Activated CD4-positive, alpha-beta T cell treated with anti-CD3 and anti-CD28 coated beads for 36 hours (primary cell): Measurements from ENCODE around the gene CT45A9. TPM values are rescaled to one million over a fixed set of nuclear protein-coding genes. Genes with fewer than 3 reads are reported as not detected.
"Not testable (repeated sequence)": the region's sequence is repeated elsewhere in the genome, so short reads cannot be mapped to it uniquely, and the experiment has no call there.

ENCODE experiments used
- ATAC-seq: fragments of 200-7000 bp; cut with Tn5 transposase; one replicate; pipeline ENCODE4 v1.10.0; 2021; ENCODE audit warnings: mild to moderate bottlenecking, moderate library complexity
- CTCF ChIA-PET: fragments of 350-600 bp; sonication (Branson Sonifier 250); formaldehyde crosslinking; loops from one replicate; lab custom pipeline; 2021; ENCODE audit warnings: antibody characterized with exemption; lab: Charles Lee
- POLR2A ChIA-PET: fragments of 350-600 bp; sonication (Branson Sonifier 250); formaldehyde crosslinking; loops from one replicate; lab custom pipeline; 2021; ENCODE audit warnings: antibody characterized with exemption, inconsistent platforms; lab: Charles Lee
- DNase-seq: peaks from one replicate; pipeline ENCODE4 v3.0.0-alpha.2; 2020
- H3K27ac Mint-ChIP-seq: one replicate; pipeline ENCODE4 v1.8.0; 2021; ENCODE audit warnings: mixed read lengths
- H3K27me3 Mint-ChIP-seq: one replicate; pipeline ENCODE4 v1.8.0; 2021; ENCODE audit warnings: mixed read lengths
- H3K36me3 Mint-ChIP-seq: one replicate; pipeline ENCODE4 v1.8.0; 2021; ENCODE audit warnings: low read depth, mixed read lengths
- H3K4me1 Mint-ChIP-seq: one replicate; pipeline ENCODE4 v1.8.0; 2021; ENCODE audit warnings: mixed read lengths
- H3K4me3 Mint-ChIP-seq: one replicate; pipeline ENCODE4 v1.8.0; 2021; ENCODE audit warnings: mild to moderate bottlenecking, moderate library complexity, mixed read lengths
- H3K9me3 Mint-ChIP-seq: one replicate; pipeline ENCODE4 v1.8.0; 2021; ENCODE audit warnings: low read depth, mixed read lengths
- intact Hi-C, 2 experiments: fragments of 100-400 bp; cut with DNase I in 1 of 2; cut with micrococcal nuclease in 1 of 2; formaldehyde crosslinking; loops; one replicate each; pipeline versions ENCODE4 v1.14.2 to v1.15.1; 2022 to 2024; cut with DNase I, micrococcal nuclease
- total RNA-seq, 2 experiments: library from RNA; stranded (reverse); gene quantifications; one replicate each; pipeline ENCODE4 v1.2.3, GENCODE V29; 2021

CT45A9 gene
- not detected for total RNA-seq

- H3K27me3 Mint-ChIP-seq, intact Hi-C loops, CTCF ChIA-PET, ATAC-seq, POLR2A ChIA-PET, H3K36me3 Mint-ChIP-seq, H3K4me1 Mint-ChIP-seq, H3K9me3 Mint-ChIP-seq, DNase-seq, H3K27ac Mint-ChIP-seq, H3K4me3 Mint-ChIP-seq: not testable (repeated sequence)
Measured at GRCh38 chrX:135871712-135872111, at the start of gene CT45A9. TSS of gene CT45A9 (minus strand) at chrX:135871812. CDS start at chrX:135868061, 3,751 bp downstream.

GRCh38 chrX:135920516-135920915 is 48.9 kb upstream of the CT45A9 start:
- H3K36me3 Mint-ChIP-seq, H3K4me1 Mint-ChIP-seq, intact Hi-C loops, POLR2A ChIA-PET, H3K27me3 Mint-ChIP-seq, DNase-seq, H3K4me3 Mint-ChIP-seq, H3K27ac Mint-ChIP-seq, ATAC-seq, H3K9me3 Mint-ChIP-seq: not testable (repeated sequence)
- CTCF ChIA-PET, result interaction anchor here (0.7 to 1.1 kb wide), 2 partner anchors 10 to 12 kb away, joined by 4 read pairs; no protein-coding TSS in a partner anchor

- Mint-ChIP-seq H3K27me3 (peaks cover 3% of the 10 kb centered on the region), H3K9me3 (no peaks in the 10 kb centered on the region), H3K4me3 (no peak overlapping the region), H3K4me1 (no peaks in the 10 kb centered on the region), H3K36me3 (no peaks in the 10 kb centered on the region), H3K27ac (no peak overlapping the region)
- ChIA-PET CTCF (no interaction called here), POLR2A (no interaction called here)
- intact Hi-C loops, result no loop called here
- DNase-seq (no peak), ATAC-seq (no peak)
Measured at GRCh38 chrX:135914404-135914803, 42.8 kb upstream of the CT45A9 start.

GRCh38 chrX:135910251-135910650 is 38.6 kb upstream of the CT45A9 start:
- ATAC-seq (no peak), DNase-seq (no peak)
- Mint-ChIP-seq H3K27me3 (peaks cover 3% of the 10 kb centered on the region), H3K27ac (no peak overlapping the region), H3K9me3 (no peaks in the 10 kb centered on the region), H3K36me3 (no peaks in the 10 kb centered on the region), H3K4me1 (no peaks in the 10 kb centered on the region), H3K4me3 (no peak overlapping the region)
- intact Hi-C loops, result no loop called here
- CTCF ChIA-PET, result no interaction called here
- POLR2A ChIA-PET, result no interaction called here

GRCh38 chrX:135893294-135893817 is 21.7 kb upstream of the CT45A9 start, which contains the start of the genes CT45A10 and SAGE1:
TSS of gene CT45A10 (minus strand) at chrX:135893444. CDS start at chrX:135885344, 8,100 bp downstream.
TSS of gene SAGE1 (plus strand) at chrX:135893716. CDS start at chrX:135896243, 2,527 bp downstream.
- DNase-seq, result no peak
- H3K36me3 Mint-ChIP-seq, result no peaks in the 10 kb centered on the region
- no peak within 1 kb of the TSS for H3K27ac Mint-ChIP-seq
- no peak within 1 kb of the TSS for H3K4me3 Mint-ChIP-seq
- no peaks in the 10 kb centered on the region for H3K4me1 Mint-ChIP-seq
- ChIA-PET POLR2A (no interaction called here), CTCF (interaction anchor here (0.6 kb wide), 1 partner anchor 10 kb away, joined by 3 read pairs; no protein-coding TSS in a partner anchor)
- H3K9me3 Mint-ChIP-seq, result no peaks in the 10 kb centered on the region
- no peaks in the 10 kb centered on the region for H3K27me3 Mint-ChIP-seq
- no peak for ATAC-seq
- intact Hi-C loops, result no loop called here

- ATAC-seq, result no peak
- intact Hi-C loops, result no loop called here
- CTCF ChIA-PET, result no interaction called here
Measured at GRCh38 chrX:135892781-135893180, 21.2 kb upstream of the CT45A9 start.

GRCh38 chrX:135890087-135890585 is 18.5 kb upstream of the CT45A9 start:
- no peak for ATAC-seq
- ChIA-PET POLR2A (no interaction called here), CTCF (interaction anchor here (1.2 kb wide), 1 partner anchor 9 kb away, joined by 3 read pairs; no protein-coding TSS in a partner anchor)
- H3K27ac Mint-ChIP-seq, result no peak overlapping the region
- no peaks in the 10 kb centered on the region for H3K36me3 Mint-ChIP-seq
- H3K27me3 Mint-ChIP-seq, result no peaks in the 10 kb centered on the region
- no peaks in the 10 kb centered on the region for H3K9me3 Mint-ChIP-seq
- no peak for DNase-seq
- intact Hi-C loops, result no loop called here
- no peak overlapping the region for H3K4me3 Mint-ChIP-seq
- no peaks in the 10 kb centered on the region for H3K4me1 Mint-ChIP-seq

More at GRCh38 chrX:135892781-135893180, 21.2 kb upstream of the CT45A9 start:
- Mint-ChIP-seq H3K4me1 (no peaks in the 10 kb centered on the region), H3K9me3 (no peaks in the 10 kb centered on the region), H3K4me3 (no peak overlapping the region), H3K36me3 (no peaks in the 10 kb centered on the region), H3K27ac (no peak overlapping the region), H3K27me3 (no peaks in the 10 kb centered on the region)
- no peak for DNase-seq
- POLR2A ChIA-PET, result no interaction called here

- POLR2A ChIA-PET, intact Hi-C loops, H3K4me3 Mint-ChIP-seq, H3K4me1 Mint-ChIP-seq, H3K9me3 Mint-ChIP-seq, H3K27me3 Mint-ChIP-seq, H3K27ac Mint-ChIP-seq, ATAC-seq, H3K36me3 Mint-ChIP-seq, CTCF ChIA-PET: not testable (repeated sequence)
- DNase-seq, result peak; percentile 77
Measured at GRCh38 chrX:135888976-135889375, 17.4 kb upstream of the CT45A9 start.

GRCh38 chrX:135888230-135888629 is 16.6 kb upstream of the CT45A9 start:
- H3K36me3 Mint-ChIP-seq, DNase-seq, POLR2A ChIA-PET, H3K9me3 Mint-ChIP-seq, CTCF ChIA-PET, H3K27me3 Mint-ChIP-seq, ATAC-seq, H3K27ac Mint-ChIP-seq, H3K4me1 Mint-ChIP-seq, intact Hi-C loops, H3K4me3 Mint-ChIP-seq: not testable (repeated sequence)

- CTCF ChIA-PET, H3K4me3 Mint-ChIP-seq, POLR2A ChIA-PET, H3K27me3 Mint-ChIP-seq, H3K27ac Mint-ChIP-seq, intact Hi-C loops, H3K4me1 Mint-ChIP-seq, DNase-seq, H3K36me3 Mint-ChIP-seq, H3K9me3 Mint-ChIP-seq, ATAC-seq: not testable (repeated sequence)
Measured at GRCh38 chrX:135882741-135883140, 11.1 kb upstream of the CT45A9 start.

- CTCF ChIA-PET, H3K4me1 Mint-ChIP-seq, H3K27ac Mint-ChIP-seq, ATAC-seq, H3K9me3 Mint-ChIP-seq, H3K27me3 Mint-ChIP-seq, H3K36me3 Mint-ChIP-seq, POLR2A ChIA-PET, H3K4me3 Mint-ChIP-seq, intact Hi-C loops, DNase-seq: not testable (repeated sequence)
Measured at GRCh38 chrX:135854438-135854837, 17.2 kb downstream of the CT45A9 start, which contains the start of gene CT45A8. TSS of gene CT45A8 (minus strand) at chrX:135854538. CDS start at chrX:135850783, 3,755 bp downstream.

- H3K27ac Mint-ChIP-seq, ATAC-seq, H3K4me3 Mint-ChIP-seq, POLR2A ChIA-PET, intact Hi-C loops, DNase-seq, H3K36me3 Mint-ChIP-seq, H3K4me1 Mint-ChIP-seq, H3K9me3 Mint-ChIP-seq, CTCF ChIA-PET, H3K27me3 Mint-ChIP-seq: not testable (repeated sequence)
Measured at GRCh38 chrX:135837180-135837579, 34.4 kb downstream of the CT45A9 start, which contains the start of gene CT45A7. TSS of gene CT45A7 (minus strand) at chrX:135837280. CDS start at chrX:135833533, 3,747 bp downstream.
